IPS DF 6.9 (cell line): ENCODE results near the gene RAB20.
"Not testable (repeated sequence)": the region's sequence is repeated elsewhere in the genome, so short reads cannot be mapped to it uniquely, and the experiment has no call there.

Experiments used
- DNase-seq: peaks from one replicate; pipeline ENCODE4 v3.0.0-alpha.2; 2013; ENCODE audit warnings: low read depth, low spot score
- H3K27ac ChIP-seq: one replicate; pipeline ENCODE4 v1.5.1; 2013; ENCODE audit warnings: low read length, control low read depth
- H3K27me3 ChIP-seq: 2 replicates; pipeline ENCODE4 v1.6.1; 2013; ENCODE audit warnings: mild to moderate bottlenecking, low read length; ENCODE audit not compliant: control insufficient read depth, insufficient read depth
- H3K36me3 ChIP-seq: 2 replicates; pipeline ENCODE4 v1.6.1; 2013; ENCODE audit warnings: low read length; ENCODE audit not compliant: control insufficient read depth, insufficient read depth
- H3K4me1 ChIP-seq: 2 replicates; pipeline ENCODE4 v1.6.1; 2013; ENCODE audit warnings: low read length; ENCODE audit not compliant: control insufficient read depth, insufficient read depth
- H3K4me3 ChIP-seq: 2 replicates; pipeline ENCODE4 v1.5.1; 2013; ENCODE audit warnings: mild to moderate bottlenecking, low read length
- H3K9me3 ChIP-seq: 2 replicates; pipeline ENCODE4 v1.6.1; 2013; ENCODE audit warnings: low read length, inconsistent platforms; ENCODE audit not compliant: control insufficient read depth, insufficient read depth
- WGBS: extraction: QIAGEN DNeasy Blood & Tissue Kit; methylation state at CpG from one replicate; pipeline ENCODE4 v1.1.7; 2013; ENCODE audit warnings: mixed read lengths, missing lambda C conversion rate; ENCODE audit not compliant: insufficient read length, insufficient coverage; 5-methylcytosine and 5-hydroxymethylcytosine counted together

RAB20 gene

GRCh38 chr13:110561344-110562035 is at the start of gene RAB20:
TSS of gene RAB20 (minus strand) at chr13:110561722. CDS start at chr13:110561519, 203 bp downstream.
- no peak for DNase-seq
- Histone ChIP-seq H3K4me3 (peak within 1 kb of the TSS; percentile 64; the same call in 1 of the 2 replicates), H3K27me3 (no peaks in the 10 kb centered on the region), H3K4me1 (peaks cover 4% of the 10 kb centered on the region; the same call in 1 of the 2 replicates), H3K9me3 (no peaks in the 10 kb centered on the region), H3K36me3 (no peaks in the 10 kb centered on the region), H3K27ac (no peak within 1 kb of the TSS)
- no CpG with 5 or more reads among the region's 79 CpGs for WGBS

- Histone ChIP-seq H3K4me3 (no peak overlapping the region), H3K36me3 (no peaks in the 10 kb centered on the region), H3K27me3 (no peaks in the 10 kb centered on the region), H3K4me1 (peaks cover 6% of the 10 kb centered on the region), H3K27ac (no peak overlapping the region), H3K9me3 (no peaks in the 10 kb centered on the region)
- no peak for DNase-seq
- no CpG with 5 or more reads among the region's 12 CpGs for WGBS
These were observed 49.6 kb upstream of the RAB20 start for GRCh38 chr13:110610955-110611595.

GRCh38 chr13:110607675-110608224 is 46.2 kb upstream of the RAB20 start:
- WGBS, result no CpG with 5 or more reads among the region's 3 CpGs

GRCh38 chr13:110606281-110606680 is 44.8 kb upstream of the RAB20 start:
- not testable (repeated sequence) for H3K4me1 ChIP-seq, H3K9me3 ChIP-seq, H3K4me3 ChIP-seq, H3K36me3 ChIP-seq, H3K27ac ChIP-seq, H3K27me3 ChIP-seq, DNase-seq
- no CpG with 5 or more reads among the region's 33 CpGs for WGBS

More at GRCh38 chr13:110607675-110608224, 46.2 kb upstream of the RAB20 start:
- Histone ChIP-seq H3K27ac (no peak overlapping the region), H3K27me3 (no peaks in the 10 kb centered on the region), H3K9me3 (no peaks in the 10 kb centered on the region), H3K4me3 (no peak overlapping the region), H3K4me1 (peaks cover 4% of the 10 kb centered on the region), H3K36me3 (no peaks in the 10 kb centered on the region)
- no peak for DNase-seq

GRCh38 chr13:110605132-110605531 is 43.6 kb upstream of the RAB20 start:
- Histone ChIP-seq H3K4me3 (no peak overlapping the region), H3K4me1 (peaks cover 1% of the 10 kb centered on the region; the same call in 1 of the 2 replicates), H3K27ac (no peak overlapping the region), H3K27me3 (no peaks in the 10 kb centered on the region), H3K36me3 (no peaks in the 10 kb centered on the region), H3K9me3 (no peaks in the 10 kb centered on the region)
- WGBS, result 100% methylated on average over 1 of the region's 6 CpGs
- DNase-seq, result no peak

GRCh38 chr13:110600980-110601379 is 39.5 kb upstream of the RAB20 start:
- no peaks in the 10 kb centered on the region for H3K9me3 ChIP-seq
- no peak overlapping the region for H3K4me3 ChIP-seq
- no peaks in the 10 kb centered on the region for H3K4me1 ChIP-seq
- no peaks in the 10 kb centered on the region for H3K36me3 ChIP-seq
- DNase-seq, result no peak
- WGBS, result no CpG with 5 or more reads among the region's 4 CpGs
- no peaks in the 10 kb centered on the region for H3K27me3 ChIP-seq
- no peak overlapping the region for H3K27ac ChIP-seq

GRCh38 chr13:110600261-110600819 is 38.8 kb upstream of the RAB20 start:
- WGBS, result no CpG with 5 or more reads among the region's 10 CpGs
- H3K4me1 ChIP-seq, result no peaks in the 10 kb centered on the region
- no peak overlapping the region for H3K4me3 ChIP-seq
- H3K36me3 ChIP-seq, result no peaks in the 10 kb centered on the region
- DNase-seq, result no peak
- H3K27ac ChIP-seq, result no peak overlapping the region
- no peaks in the 10 kb centered on the region for H3K27me3 ChIP-seq
- no peaks in the 10 kb centered on the region for H3K9me3 ChIP-seq

- DNase-seq, result no peak
- Histone ChIP-seq H3K9me3 (no peaks in the 10 kb centered on the region), H3K4me3 (no peak overlapping the region), H3K27me3 (no peaks in the 10 kb centered on the region), H3K27ac (no peak overlapping the region), H3K36me3 (no peaks in the 10 kb centered on the region), H3K4me1 (no peaks in the 10 kb centered on the region)
- no CpG with 5 or more reads among the region's 16 CpGs for WGBS
These were observed 35.6 kb upstream of the RAB20 start for GRCh38 chr13:110597041-110597689.

GRCh38 chr13:110593430-110594130 is 32.1 kb upstream of the RAB20 start:
- DNase-seq, result no peak
- Histone ChIP-seq H3K36me3 (no peaks in the 10 kb centered on the region), H3K27me3 (no peaks in the 10 kb centered on the region), H3K9me3 (no peaks in the 10 kb centered on the region), H3K4me1 (peaks cover 2% of the 10 kb centered on the region; the same call in 1 of the 2 replicates), H3K27ac (no peak overlapping the region), H3K4me3 (no peak overlapping the region)
- WGBS, result no CpG with 5 or more reads among the region's 6 CpGs

GRCh38 chr13:110592665-110593064 is 31.1 kb upstream of the RAB20 start:
- peaks cover 2% of the 10 kb centered on the region; the same call in 1 of the 2 replicates for H3K4me1 ChIP-seq
- no peaks in the 10 kb centered on the region for H3K36me3 ChIP-seq
- WGBS, result no CpG with 5 or more reads among the region's 2 CpGs
- no peak for DNase-seq
- H3K27me3 ChIP-seq, result no peaks in the 10 kb centered on the region
- no peak overlapping the region for H3K4me3 ChIP-seq
- H3K27ac ChIP-seq, result no peak overlapping the region
- no peaks in the 10 kb centered on the region for H3K9me3 ChIP-seq
